Parathyroid adenoma (tissue), 2 donors: ENCODE data around the gene LSM12.

ENCODE experiments used
- H2AFZ ChIP-seq: fragments of 300-600 bp; sonication (generic); one replicate; pipeline ENCODE4 v1.7.0; 2017; ENCODE audit warnings: antibody characterized with exemption, mild to moderate bottlenecking
- H3K27ac ChIP-seq: fragments of 300-600 bp; sonication (generic); one replicate; pipeline ENCODE4 v1.7.0; 2017
- H3K27me3 ChIP-seq: fragments of 300-600 bp; sonication (generic); one replicate; pipeline ENCODE4 v1.7.0; 2017; ENCODE audit warnings: low read length; ENCODE audit not compliant: control insufficient read depth, insufficient read depth
- H3K36me3 ChIP-seq: fragments of 300-600 bp; sonication (generic); one replicate; pipeline ENCODE4 v1.7.0; 2017; ENCODE audit warnings: low read length; ENCODE audit not compliant: control insufficient read depth, insufficient read depth
- H3K4me1 ChIP-seq: fragments of 300-600 bp; sonication (generic); one replicate; pipeline ENCODE4 v1.7.0; 2017; ENCODE audit warnings: control low read depth
- H3K4me2 ChIP-seq: fragments of 300-600 bp; sonication (generic); one replicate; pipeline ENCODE4 v1.7.0; 2017; ENCODE audit warnings: low read length
- H3K4me3 ChIP-seq: fragments of 300-600 bp; sonication (generic); one replicate; pipeline ENCODE4 v1.7.0; 2017; ENCODE audit warnings: low read depth, low read length
- H3K79me2 ChIP-seq: fragments of 300-600 bp; sonication (generic); one replicate; pipeline ENCODE4 v1.7.0; 2017; ENCODE audit warnings: control low read depth
- H3K9ac ChIP-seq: fragments of 300-600 bp; sonication (generic); one replicate; pipeline ENCODE4 v1.7.0; 2017; ENCODE audit warnings: mild to moderate bottlenecking
- H3K9me3 ChIP-seq: fragments of 300-600 bp; sonication (generic); one replicate; pipeline ENCODE4 v1.7.0; 2017; ENCODE audit warnings: low read length; ENCODE audit not compliant: control insufficient read depth
- CTCF ChIP-seq: fragments of 300-600 bp; sonication (generic); IDR thresholded peaks from one replicate; pipeline ENCODE4 v1.7.0; 2017; ENCODE audit warnings: antibody characterized with exemption, mild to moderate bottlenecking
- donor health status: primary hyperparathyroidism.

Gene LSM12

DNA sequence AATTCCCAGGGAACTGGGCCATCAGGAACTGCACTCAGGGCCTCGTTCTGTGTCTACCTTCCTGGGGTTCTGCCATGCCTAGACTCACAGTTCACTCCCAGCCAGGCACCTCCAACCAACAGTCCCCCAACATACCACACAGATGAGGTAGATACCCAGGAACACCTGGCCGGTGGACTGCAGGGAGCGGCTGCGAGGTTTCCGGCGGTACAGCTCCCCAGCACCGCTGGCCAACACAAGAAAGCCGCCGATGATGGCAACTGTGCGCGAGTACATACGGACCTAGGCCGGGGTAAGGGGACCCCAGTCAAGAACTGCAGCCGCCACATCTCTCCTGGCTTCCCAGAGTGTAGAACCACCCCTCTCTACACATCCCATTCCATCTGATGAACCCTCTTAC is 53.6 kb downstream of the LSM12 start:
- no peaks in the 10 kb centered on the region for H3K79me2 ChIP-seq
- no peak overlapping the region for H3K4me2 ChIP-seq
- H3K27ac ChIP-seq = no peak overlapping the region
- H3K27me3 ChIP-seq = no peaks in the 10 kb centered on the region
- H3K9me3 ChIP-seq = no peaks in the 10 kb centered on the region
- H3K36me3 ChIP-seq = no peaks in the 10 kb centered on the region
- no peak overlapping the region for H3K4me3 ChIP-seq
- peaks cover 8% of the 10 kb centered on the region for H3K4me1 ChIP-seq
- H2AFZ ChIP-seq = no peak overlapping the region
- TF ChIP-seq CTCF = no peak
- H3K9ac ChIP-seq = no peak overlapping the region

- Histone ChIP-seq H3K9ac (no peak overlapping the region), H3K36me3 (no peaks in the 10 kb centered on the region), H3K4me2 (no peak overlapping the region), H3K79me2 (no peaks in the 10 kb centered on the region), H3K27me3 (no peaks in the 10 kb centered on the region), H2AFZ (no peak overlapping the region), H3K4me3 (no peak overlapping the region), H3K4me1 (peaks cover 10% of the 10 kb centered on the region), H3K9me3 (no peaks in the 10 kb centered on the region), H3K27ac (no peak overlapping the region)
- no peak for TF ChIP-seq CTCF
Measured at GRCh38 chr17:44012391-44012790, 54.1 kb downstream of the LSM12 start.

DNA sequence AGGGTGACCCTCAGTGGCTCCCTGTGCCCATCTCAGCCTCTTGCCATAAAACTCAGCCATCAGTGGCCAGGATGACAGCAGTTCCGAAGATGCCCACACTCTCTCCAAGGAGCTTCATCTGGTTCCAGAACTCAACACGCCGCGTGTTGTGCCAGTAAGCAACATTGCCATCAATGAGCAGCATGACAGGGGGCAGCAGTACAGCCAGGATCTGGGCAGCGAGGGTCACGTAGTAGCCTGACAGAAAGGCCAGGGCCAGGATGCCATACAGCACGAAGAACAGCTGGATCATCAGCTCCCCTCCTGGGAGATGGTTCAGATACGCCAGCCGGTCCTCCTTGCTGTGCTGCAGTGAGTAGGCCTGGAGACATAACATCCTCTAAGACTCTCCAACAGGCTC is 54.6 kb downstream of the LSM12 start:
- Histone ChIP-seq H2AFZ (no peak overlapping the region), H3K36me3 (no peaks in the 10 kb centered on the region), H3K27me3 (no peaks in the 10 kb centered on the region), H3K9me3 (no peaks in the 10 kb centered on the region), H3K4me1 (peaks cover 13% of the 10 kb centered on the region), H3K4me2 (no peak overlapping the region), H3K4me3 (no peak overlapping the region), H3K9ac (no peak overlapping the region), H3K79me2 (no peaks in the 10 kb centered on the region), H3K27ac (no peak overlapping the region)
- no peak for TF ChIP-seq CTCF

DNA sequence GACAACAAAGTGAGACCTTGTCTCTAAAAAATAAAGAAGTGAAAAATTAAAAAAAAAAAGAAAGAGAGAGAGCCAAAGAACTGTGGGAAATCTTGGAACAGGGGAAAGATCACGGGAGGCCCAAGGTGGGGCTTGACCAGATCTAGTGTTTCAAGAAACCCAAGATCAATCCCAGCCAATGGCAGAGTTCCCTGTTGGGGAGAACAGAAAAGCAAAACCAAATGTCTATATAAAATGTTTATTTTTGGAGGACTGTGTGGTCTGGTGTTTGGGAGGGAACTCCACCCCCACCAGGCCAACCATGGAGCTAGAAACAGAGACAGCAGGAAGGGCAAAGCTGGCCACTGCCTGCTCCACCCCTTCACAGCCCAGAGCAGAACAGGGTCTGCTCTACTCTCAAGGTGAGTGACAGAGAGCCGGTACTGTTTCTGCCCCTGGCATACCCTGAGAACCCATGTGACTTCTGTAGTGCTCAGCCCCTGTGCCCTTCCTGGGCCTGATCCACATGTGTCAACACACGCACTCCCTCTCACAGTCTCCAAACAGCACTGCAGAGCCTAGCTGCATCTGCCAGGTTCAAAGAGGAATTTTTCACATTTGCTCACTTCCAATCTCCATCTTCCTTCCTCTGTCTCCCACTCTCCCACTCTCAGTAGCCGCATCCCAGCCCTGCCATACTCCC is 55.4 kb downstream of the LSM12 start:
- no peaks in the 10 kb centered on the region for H3K9me3 ChIP-seq
- no peaks in the 10 kb centered on the region for H3K27me3 ChIP-seq
- no peak overlapping the region for H2AFZ ChIP-seq
- no peak overlapping the region for H3K4me3 ChIP-seq
- no peaks in the 10 kb centered on the region for H3K79me2 ChIP-seq
- TF ChIP-seq CTCF = no peak
- H3K27ac ChIP-seq = no peak overlapping the region
- peaks cover 19% of the 10 kb centered on the region for H3K4me1 ChIP-seq
- H3K36me3 ChIP-seq = no peaks in the 10 kb centered on the region
- no peak overlapping the region for H3K4me2 ChIP-seq
- no peak overlapping the region for H3K9ac ChIP-seq

- H2AFZ ChIP-seq = no peak overlapping the region
- no peak overlapping the region for H3K9ac ChIP-seq
- H3K4me2 ChIP-seq = peak overlapping the region; percentile 99
- H3K4me1 ChIP-seq = peaks cover 15% of the 10 kb centered on the region
- H3K4me3 ChIP-seq = no peak overlapping the region
- no peaks in the 10 kb centered on the region for H3K27me3 ChIP-seq
- no peaks in the 10 kb centered on the region for H3K36me3 ChIP-seq
- H3K27ac ChIP-seq = no peak overlapping the region
- H3K79me2 ChIP-seq = no peaks in the 10 kb centered on the region
- no peak for TF ChIP-seq CTCF
- no peaks in the 10 kb centered on the region for H3K9me3 ChIP-seq
Measured at GRCh38 chr17:44008205-44008909, 58.1 kb downstream of the LSM12 start.
